ENCODE results near the gene TELO2.

DNA sequence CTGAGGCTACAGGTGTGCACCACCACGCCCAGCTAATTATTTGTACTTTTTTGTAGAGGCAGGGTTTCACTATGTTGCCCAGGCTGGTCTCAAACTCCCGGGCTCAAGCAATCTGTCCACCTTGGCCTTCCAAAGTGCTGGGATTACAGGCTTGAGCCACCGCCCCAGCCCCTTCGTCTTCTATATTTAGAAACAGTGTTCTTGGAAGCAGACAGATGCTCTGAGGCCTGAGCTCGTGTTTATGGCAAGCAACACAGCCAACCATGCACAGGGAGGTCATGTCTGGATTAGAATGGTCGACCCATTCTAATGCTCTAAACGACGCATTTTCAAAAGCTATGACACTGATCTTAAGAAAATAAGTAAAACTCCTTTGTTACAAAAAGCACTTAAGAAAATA is 56.9 kb downstream of the TELO2 start:
- no peak for TF ChIP-seq POLR2A (IDR thresholded peaks at IDR 0.05)
- TF ChIP-seq, protein P1, sequence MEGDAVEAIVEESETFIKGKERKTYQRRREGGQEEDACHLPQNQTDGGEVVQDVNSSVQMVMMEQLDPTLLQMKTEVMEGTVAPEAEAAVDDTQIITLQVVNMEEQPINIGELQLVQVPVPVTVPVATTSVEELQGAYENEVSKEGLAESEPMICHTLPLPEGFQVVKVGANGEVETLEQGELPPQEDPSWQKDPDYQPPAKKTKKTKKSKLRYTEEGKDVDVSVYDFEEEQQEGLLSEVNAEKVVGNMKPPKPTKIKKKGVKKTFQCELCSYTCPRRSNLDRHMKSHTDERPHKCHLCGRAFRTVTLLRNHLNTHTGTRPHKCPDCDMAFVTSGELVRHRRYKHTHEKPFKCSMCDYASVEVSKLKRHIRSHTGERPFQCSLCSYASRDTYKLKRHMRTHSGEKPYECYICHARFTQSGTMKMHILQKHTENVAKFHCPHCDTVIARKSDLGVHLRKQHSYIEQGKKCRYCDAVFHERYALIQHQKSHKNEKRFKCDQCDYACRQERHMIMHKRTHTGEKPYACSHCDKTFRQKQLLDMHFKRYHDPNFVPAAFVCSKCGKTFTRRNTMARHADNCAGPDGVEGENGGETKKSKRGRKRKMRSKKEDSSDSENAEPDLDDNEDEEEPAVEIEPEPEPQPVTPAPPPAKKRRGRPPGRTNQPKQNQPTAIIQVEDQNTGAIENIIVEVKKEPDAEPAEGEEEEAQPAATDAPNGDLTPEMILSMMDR (IDR thresholded peaks at IDR 0.05) = no peak

Data from lower leg skin (tissue), 3 donors.